ENCODE data around the gene CCDC198.

The CCDC198 gene

DNA sequence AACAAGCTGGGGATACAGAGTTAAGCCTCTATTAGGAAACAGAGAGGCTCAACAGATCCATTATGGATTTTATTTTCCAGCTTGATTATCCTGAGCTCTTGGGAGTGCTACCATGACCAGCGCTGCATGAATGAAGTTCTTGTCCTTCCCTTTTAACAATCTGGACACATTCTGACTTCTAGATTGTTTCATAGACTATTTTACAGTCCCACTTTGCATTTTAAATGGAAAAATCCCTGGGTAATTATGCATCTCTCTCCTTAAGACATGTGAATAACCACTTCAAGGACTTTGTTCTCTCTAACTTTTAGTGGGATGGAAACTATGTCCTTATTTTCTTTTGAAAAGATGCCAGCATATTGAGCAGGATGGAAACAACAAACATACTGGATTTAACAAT, 2.0 kb downstream of the CCDC198 start:
- Mint-ChIP-seq H3K27me3 (no peaks in the 10 kb centered on the region), H3K36me3 (ENCODE audit: insufficient read depth) (no peaks in the 10 kb centered on the region), H3K4me3 (no peak overlapping the region), H3K9me3 (no peaks in the 10 kb centered on the region), H3K4me1 (no peaks in the 10 kb centered on the region), H3K27ac (ENCODE audit: low read depth) (no peak overlapping the region)
- DNase-seq (ENCODE audit: low spot score in 2 of 2): no peak
- no peak for ATAC-seq (replicated peaks; ENCODE audit: extremely low read depth, poor library complexity, severe bottlenecking)

DNA sequence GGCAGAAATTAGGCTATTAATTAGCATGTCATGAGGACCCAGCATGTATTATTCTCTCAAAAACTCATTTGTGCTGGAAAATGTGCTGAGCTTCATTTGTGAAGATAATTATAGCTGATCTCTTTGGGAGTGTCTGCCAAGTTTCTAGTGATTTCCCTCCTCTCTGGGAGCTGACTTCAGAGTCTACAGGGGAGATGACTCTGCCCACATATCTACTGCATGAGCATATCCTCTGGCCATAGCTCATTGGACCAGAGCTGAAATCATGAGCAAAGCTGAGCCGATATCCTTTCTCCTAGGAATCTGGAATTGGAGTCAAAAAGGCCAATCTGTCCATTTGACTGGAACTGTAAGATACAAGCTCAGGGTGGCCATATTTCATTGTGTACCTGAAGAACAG, 5.9 kb downstream of the CCDC198 start:
- H3K27me3 Mint-ChIP-seq: no peaks in the 10 kb centered on the region
- DNase-seq (ENCODE audit: low spot score in 2 of 2) (no peak), ATAC-seq (replicated peaks; ENCODE audit: extremely low read depth, poor library complexity, severe bottlenecking) (no peak)
- no peaks in the 10 kb centered on the region for H3K4me1 Mint-ChIP-seq
- no peaks in the 10 kb centered on the region for H3K36me3 Mint-ChIP-seq (ENCODE audit: insufficient read depth)
- no peaks in the 10 kb centered on the region for H3K9me3 Mint-ChIP-seq
- H3K4me3 Mint-ChIP-seq: no peak overlapping the region
- no peak overlapping the region for H3K27ac Mint-ChIP-seq (ENCODE audit: low read depth)

DNA sequence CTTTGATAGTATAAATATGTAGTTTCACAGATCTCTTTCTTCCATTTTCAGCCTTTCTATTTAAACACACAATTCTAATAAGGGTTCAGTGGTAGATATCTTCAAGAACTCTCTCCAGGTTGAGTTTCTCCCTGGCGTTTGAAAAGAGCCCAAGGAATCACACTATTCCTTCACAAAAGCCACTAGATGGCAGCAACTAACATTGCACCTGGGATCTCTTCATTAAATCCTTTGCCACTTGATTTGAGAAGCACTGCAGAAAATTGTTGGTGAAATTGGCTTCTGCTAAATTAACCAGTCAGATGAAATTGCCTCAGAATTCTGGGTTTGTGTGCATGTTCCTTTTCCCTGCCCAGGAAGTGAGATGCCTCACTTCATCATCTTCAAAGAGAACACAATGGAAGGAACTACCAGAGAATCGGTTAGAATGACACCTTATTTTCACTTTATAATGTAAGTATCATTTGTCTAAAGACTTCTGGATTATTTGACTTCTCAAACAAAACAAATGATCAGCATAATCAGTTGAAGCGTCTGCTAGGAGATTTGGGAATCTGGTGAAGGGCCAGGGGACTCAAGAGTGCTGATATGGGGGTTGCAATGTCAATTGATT, 6.8 kb downstream of the CCDC198 start:
- Mint-ChIP-seq H3K4me3 (no peak overlapping the region), H3K9me3 (no peaks in the 10 kb centered on the region), H3K36me3 (ENCODE audit: insufficient read depth) (no peaks in the 10 kb centered on the region), H3K27me3 (no peaks in the 10 kb centered on the region), H3K27ac (ENCODE audit: low read depth) (no peak overlapping the region), H3K4me1 (no peaks in the 10 kb centered on the region)
- ATAC-seq (replicated peaks; ENCODE audit: extremely low read depth, poor library complexity, severe bottlenecking) (no peak), DNase-seq (ENCODE audit: low spot score in 2 of 2) (no peak)

DNA sequence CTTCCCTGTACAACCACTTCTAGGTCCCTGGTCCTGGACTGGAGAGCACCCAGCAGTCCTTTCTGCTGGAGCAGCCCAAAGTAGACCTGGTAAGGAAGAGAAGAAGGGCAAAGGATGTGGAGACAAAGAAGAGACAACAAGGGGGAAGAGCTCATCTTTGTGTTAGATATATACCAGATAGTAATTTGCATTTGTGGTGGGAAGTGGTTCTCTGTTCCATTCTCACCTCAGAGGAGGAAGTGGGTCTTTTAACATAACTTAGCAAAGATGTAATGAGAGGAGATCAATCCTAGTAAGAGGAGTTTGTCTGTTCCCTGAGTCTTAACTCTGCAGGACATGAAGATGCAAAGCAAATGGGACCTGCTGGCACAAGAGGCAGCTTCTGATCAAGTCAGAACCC, 8.0 kb downstream of the CCDC198 start:
- H3K9me3 Mint-ChIP-seq: no peaks in the 10 kb centered on the region
- H3K4me1 Mint-ChIP-seq: no peaks in the 10 kb centered on the region
- no peaks in the 10 kb centered on the region for H3K36me3 Mint-ChIP-seq (ENCODE audit: insufficient read depth)
- no peaks in the 10 kb centered on the region for H3K27me3 Mint-ChIP-seq
- H3K27ac Mint-ChIP-seq (ENCODE audit: low read depth): no peak overlapping the region
- DNase-seq (ENCODE audit: low spot score in 2 of 2) (no peak), ATAC-seq (replicated peaks; ENCODE audit: extremely low read depth, poor library complexity, severe bottlenecking) (no peak)
- H3K4me3 Mint-ChIP-seq: no peak overlapping the region

DNA sequence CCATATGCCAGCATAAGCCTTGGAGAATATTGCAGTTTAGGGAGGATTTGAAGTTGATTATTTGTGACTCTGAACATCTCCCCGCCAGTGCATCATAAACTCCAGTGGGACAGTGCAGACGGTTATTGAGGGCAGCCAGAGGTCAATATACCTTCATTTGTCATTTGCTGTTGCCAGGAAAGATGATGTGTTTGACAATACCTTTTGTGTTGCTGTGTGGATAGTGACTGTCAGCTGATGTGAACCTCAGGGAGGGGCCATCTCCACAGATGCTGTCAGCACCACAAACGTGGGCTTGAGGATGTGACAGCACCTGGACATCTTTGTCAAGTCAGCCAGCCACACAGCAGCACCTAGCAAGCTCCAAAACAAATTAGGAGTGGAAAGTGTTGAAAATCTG, 11.5 kb downstream of the CCDC198 start:
- Mint-ChIP-seq H3K4me1 (no peaks in the 10 kb centered on the region), H3K9me3 (no peaks in the 10 kb centered on the region), H3K36me3 (ENCODE audit: insufficient read depth) (no peaks in the 10 kb centered on the region), H3K4me3 (no peak overlapping the region), H3K27me3 (no peaks in the 10 kb centered on the region), H3K27ac (ENCODE audit: low read depth) (no peak overlapping the region)
- no peak for ATAC-seq (replicated peaks; ENCODE audit: extremely low read depth, poor library complexity, severe bottlenecking)
- DNase-seq (ENCODE audit: low spot score in 2 of 2): no peak

DNA sequence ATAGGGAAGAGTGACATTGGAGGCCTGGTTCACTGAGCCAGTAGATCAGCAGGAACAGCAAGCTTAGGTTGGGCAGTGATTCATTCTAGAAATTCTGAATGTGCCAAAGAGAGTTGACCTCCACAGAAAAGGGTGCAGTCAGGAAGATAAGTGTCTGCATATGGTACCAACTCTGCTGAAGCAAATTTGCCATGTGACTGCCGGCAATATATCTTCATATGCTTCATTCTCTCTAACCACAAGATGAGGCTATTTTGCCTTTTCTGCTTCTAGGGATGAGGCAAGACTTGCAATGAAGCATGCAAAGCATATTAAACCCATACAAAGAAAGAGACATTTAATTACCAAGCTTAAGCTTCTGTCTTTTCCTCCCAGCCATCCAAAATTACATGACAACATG, 13.6 kb downstream of the CCDC198 start:
- H3K9me3 Mint-ChIP-seq: no peaks in the 10 kb centered on the region
- no peaks in the 10 kb centered on the region for H3K27me3 Mint-ChIP-seq
- H3K4me1 Mint-ChIP-seq: no peaks in the 10 kb centered on the region
- no peak for ATAC-seq (replicated peaks; ENCODE audit: extremely low read depth, poor library complexity, severe bottlenecking)
- H3K4me3 Mint-ChIP-seq: no peak overlapping the region
- no peak overlapping the region for H3K27ac Mint-ChIP-seq (ENCODE audit: low read depth)
- H3K36me3 Mint-ChIP-seq (ENCODE audit: insufficient read depth): no peaks in the 10 kb centered on the region
- DNase-seq (ENCODE audit: low spot score in 2 of 2): no peak

DNA sequence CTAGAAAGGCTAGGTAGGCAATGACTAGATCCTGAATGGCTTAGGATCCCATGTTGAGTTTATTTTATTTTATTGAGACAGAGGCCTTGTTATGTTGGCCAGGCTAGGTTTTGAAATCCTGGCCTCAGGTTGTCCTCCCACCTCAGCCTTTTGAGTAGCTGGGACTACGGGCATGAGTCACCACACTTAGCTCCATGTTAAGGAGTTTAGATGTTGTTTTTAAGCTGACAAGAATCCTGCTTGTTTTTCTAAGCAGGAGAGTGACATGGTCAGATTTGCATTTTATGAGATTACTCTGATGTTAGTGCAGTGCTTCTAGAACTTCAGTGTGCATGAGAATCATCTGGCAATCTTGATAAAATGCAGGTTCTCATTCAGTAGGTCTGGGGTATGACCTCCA, 14.5 kb downstream of the CCDC198 start:
- ATAC-seq (replicated peaks; ENCODE audit: extremely low read depth, poor library complexity, severe bottlenecking) (no peak), DNase-seq (ENCODE audit: low spot score in 2 of 2) (no peak)
- H3K27me3 Mint-ChIP-seq: peaks cover 1% of the 10 kb centered on the region
- H3K9me3 Mint-ChIP-seq: no peaks in the 10 kb centered on the region
- no peaks in the 10 kb centered on the region for H3K4me1 Mint-ChIP-seq
- no peaks in the 10 kb centered on the region for H3K36me3 Mint-ChIP-seq (ENCODE audit: insufficient read depth)
- no peak overlapping the region for H3K27ac Mint-ChIP-seq (ENCODE audit: low read depth)
- no peak overlapping the region for H3K4me3 Mint-ChIP-seq

DNA sequence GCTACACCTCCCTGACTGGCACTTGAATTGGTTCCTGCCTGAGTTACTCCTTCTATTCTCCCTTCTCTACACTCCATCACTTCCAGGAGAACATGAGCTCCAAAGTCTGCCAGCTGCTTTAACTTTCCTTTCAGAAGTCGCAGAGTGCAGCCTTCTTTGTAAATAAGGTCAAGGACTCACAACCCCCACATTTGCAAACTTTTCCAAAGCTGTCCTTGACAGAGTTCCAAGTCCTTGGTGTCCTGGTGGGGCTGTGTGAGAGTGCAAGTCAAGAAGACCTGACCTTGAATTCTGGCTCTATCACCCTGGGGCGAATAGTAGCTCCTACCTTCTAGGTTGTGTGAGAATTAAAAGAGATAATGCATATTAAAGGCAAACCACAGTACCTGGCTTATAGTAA, 15.6 kb downstream of the CCDC198 start:
- Mint-ChIP-seq H3K4me3 (no peak overlapping the region), H3K4me1 (no peaks in the 10 kb centered on the region), H3K27ac (ENCODE audit: low read depth) (no peak overlapping the region), H3K9me3 (no peaks in the 10 kb centered on the region), H3K36me3 (ENCODE audit: insufficient read depth) (no peaks in the 10 kb centered on the region), H3K27me3 (peaks cover 12% of the 10 kb centered on the region)
- DNase-seq (ENCODE audit: low spot score in 2 of 2): no peak
- no peak for ATAC-seq (replicated peaks; ENCODE audit: extremely low read depth, poor library complexity, severe bottlenecking)

DNA sequence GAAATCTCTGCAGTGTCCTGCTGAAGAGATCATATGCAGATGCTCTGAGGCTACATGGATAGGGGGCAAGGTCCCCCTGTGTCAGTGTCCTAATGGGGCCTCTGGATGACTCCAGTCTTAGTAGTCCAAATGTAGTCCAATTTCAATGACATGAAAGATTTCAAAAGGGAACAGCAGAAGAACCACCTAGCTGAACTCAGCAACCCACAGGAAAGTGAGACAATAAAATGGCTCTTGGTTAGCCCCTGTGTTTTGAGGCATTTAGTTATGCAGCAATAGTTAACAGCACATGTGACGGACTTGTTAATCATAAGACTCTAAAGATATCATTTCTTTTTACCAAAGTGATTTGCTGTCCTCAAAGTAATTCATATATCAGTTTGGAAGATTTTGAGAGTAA, 22.7 kb downstream of the CCDC198 start:
- no peak for ATAC-seq (replicated peaks; ENCODE audit: extremely low read depth, poor library complexity, severe bottlenecking)
- H3K36me3 Mint-ChIP-seq (ENCODE audit: insufficient read depth): no peaks in the 10 kb centered on the region
- H3K4me1 Mint-ChIP-seq: no peaks in the 10 kb centered on the region
- H3K27ac Mint-ChIP-seq (ENCODE audit: low read depth): no peak overlapping the region
- peaks cover 12% of the 10 kb centered on the region for H3K27me3 Mint-ChIP-seq
- H3K4me3 Mint-ChIP-seq: no peak overlapping the region
- DNase-seq (ENCODE audit: low spot score in 2 of 2): no peak
- no peaks in the 10 kb centered on the region for H3K9me3 Mint-ChIP-seq

DNA sequence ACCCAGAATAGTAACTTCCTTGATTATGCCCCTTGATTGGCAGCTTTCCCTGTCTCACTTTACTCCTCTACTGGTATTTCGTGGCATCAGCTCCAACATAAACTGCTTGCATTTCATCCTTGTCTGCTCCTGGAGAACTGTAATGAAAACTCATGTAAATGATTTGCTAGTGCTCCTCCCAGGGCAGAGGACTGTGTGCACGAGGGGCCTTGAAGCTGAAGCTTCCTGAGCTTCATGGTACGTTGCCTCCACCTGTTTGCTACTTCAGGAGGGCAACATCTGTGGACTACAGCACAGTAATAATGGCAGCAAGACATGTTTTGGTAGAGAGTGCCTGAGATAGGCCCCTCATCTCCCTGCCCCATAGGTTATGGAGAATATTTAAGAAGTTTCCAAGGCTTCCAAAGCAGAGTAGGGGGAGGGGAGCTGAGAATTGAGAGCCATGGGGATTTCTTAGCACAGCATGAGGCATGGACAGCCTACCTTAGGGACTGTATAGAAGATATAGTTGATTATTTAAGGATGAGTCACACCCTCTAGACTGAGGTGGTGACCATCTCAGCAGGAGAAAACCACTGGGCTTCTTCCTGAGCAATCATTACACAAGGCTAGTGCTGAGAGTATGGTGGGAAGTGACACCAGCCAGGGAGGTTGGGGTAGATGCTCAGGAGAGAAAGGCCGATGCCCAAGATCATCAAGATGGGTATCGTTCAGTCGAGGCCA, 29.5 kb downstream of the CCDC198 start:
- DNase-seq (ENCODE audit: low spot score in 2 of 2): no peak
- no peak overlapping the region for H3K27ac Mint-ChIP-seq (ENCODE audit: low read depth)
- ATAC-seq (replicated peaks; ENCODE audit: extremely low read depth, poor library complexity, severe bottlenecking): no peak
- no peaks in the 10 kb centered on the region for H3K9me3 Mint-ChIP-seq
- no peaks in the 10 kb centered on the region for H3K27me3 Mint-ChIP-seq
- no peaks in the 10 kb centered on the region for H3K36me3 Mint-ChIP-seq (ENCODE audit: insufficient read depth)
- no peak overlapping the region for H3K4me3 Mint-ChIP-seq
- H3K4me1 Mint-ChIP-seq: no peaks in the 10 kb centered on the region

DNA sequence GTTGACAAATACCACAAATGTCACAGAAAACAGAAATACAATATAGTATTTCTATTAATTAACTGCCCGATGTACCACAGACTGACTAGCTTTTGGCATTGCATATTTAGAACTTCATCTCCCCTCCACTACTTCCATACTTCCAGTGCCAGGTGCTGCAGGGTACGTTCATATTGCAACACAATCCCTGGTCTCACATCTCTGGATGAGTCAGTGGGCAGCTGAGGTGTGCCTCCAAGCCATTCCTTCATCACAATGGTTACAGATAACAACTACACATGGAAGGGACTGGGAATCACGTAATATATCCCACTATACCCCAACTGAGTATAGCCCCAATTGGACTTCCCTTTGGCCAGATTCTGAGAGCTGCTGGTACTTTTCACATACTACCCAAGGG, 31.1 kb downstream of the CCDC198 start:
- no peak overlapping the region for H3K27ac Mint-ChIP-seq (ENCODE audit: low read depth)
- no peak for DNase-seq (ENCODE audit: low spot score in 2 of 2)
- H3K27me3 Mint-ChIP-seq: no peaks in the 10 kb centered on the region
- H3K9me3 Mint-ChIP-seq: no peaks in the 10 kb centered on the region
- no peak for ATAC-seq (replicated peaks; ENCODE audit: extremely low read depth, poor library complexity, severe bottlenecking)
- no peak overlapping the region for H3K4me3 Mint-ChIP-seq
- H3K4me1 Mint-ChIP-seq: no peaks in the 10 kb centered on the region
- no peaks in the 10 kb centered on the region for H3K36me3 Mint-ChIP-seq (ENCODE audit: insufficient read depth)

DNA sequence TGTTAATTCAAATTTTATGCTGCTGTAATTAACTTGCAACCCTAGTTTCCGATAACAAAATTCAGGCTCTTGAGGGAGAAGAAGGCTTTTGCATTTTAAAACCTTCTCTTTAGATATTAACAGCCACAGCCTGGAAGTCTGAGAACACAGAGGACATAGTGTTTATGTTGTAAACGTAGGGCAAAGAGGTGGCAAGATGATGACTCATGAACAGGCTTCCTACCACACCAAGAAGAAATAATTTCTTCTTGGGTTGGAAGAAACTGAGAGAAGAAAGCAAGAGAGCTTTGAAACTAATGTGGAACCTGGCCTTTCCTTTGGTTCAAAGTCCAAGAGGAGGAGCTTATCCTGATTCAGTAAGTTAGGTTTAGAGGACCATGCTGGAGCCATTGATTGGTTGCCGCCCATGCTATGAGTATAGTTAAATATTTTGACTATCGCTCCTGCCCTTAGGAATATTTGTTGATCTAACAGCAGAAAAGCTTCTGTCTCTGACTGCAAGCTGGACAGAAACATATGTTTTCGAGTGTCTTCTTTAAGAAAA, 31.8 kb downstream of the CCDC198 start:
- H3K9me3 Mint-ChIP-seq: no peaks in the 10 kb centered on the region
- no peak overlapping the region for H3K4me3 Mint-ChIP-seq
- no peaks in the 10 kb centered on the region for H3K27me3 Mint-ChIP-seq
- DNase-seq (ENCODE audit: low spot score in 2 of 2) (no peak), ATAC-seq (replicated peaks; ENCODE audit: extremely low read depth, poor library complexity, severe bottlenecking) (no peak)
- no peaks in the 10 kb centered on the region for H3K36me3 Mint-ChIP-seq (ENCODE audit: insufficient read depth)
- H3K27ac Mint-ChIP-seq (ENCODE audit: low read depth): no peak overlapping the region
- H3K4me1 Mint-ChIP-seq: no peaks in the 10 kb centered on the region

DNA sequence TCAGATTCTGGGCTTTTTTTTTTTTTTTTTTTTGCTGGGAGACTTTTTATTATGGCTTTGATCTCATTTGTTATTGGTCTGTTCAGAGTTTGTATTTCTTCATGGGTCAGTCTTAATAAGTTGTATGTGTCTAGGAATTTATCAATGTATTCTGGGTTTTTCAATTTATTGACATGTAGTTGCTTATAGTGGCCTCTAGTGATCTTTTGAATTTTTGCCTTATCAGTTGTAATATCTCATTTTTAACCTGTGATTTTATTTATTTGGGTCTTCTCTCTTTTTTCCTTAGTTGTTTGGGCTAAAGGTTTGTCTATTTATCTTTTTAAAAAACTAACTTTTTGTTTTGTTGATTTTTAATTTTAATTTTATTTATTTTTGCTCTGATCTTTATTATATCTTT, 57.7 kb downstream of the CCDC198 start:
- Mint-ChIP-seq H3K27me3 (peaks cover 15% of the 10 kb centered on the region), H3K4me1 (no peaks in the 10 kb centered on the region), H3K4me3 (no peak overlapping the region), H3K36me3 (ENCODE audit: insufficient read depth) (peaks cover 3% of the 10 kb centered on the region), H3K9me3 (no peaks in the 10 kb centered on the region), H3K27ac (ENCODE audit: low read depth) (no peak overlapping the region)
- ATAC-seq (replicated peaks; ENCODE audit: extremely low read depth, poor library complexity, severe bottlenecking): no peak
- DNase-seq (ENCODE audit: low spot score in 2 of 2): no peak
